ENCODE measurements around the gene RPS21.

- no peak for TF ChIP-seq POLR2A (IDR thresholded peaks at IDR 0.05; ENCODE audit: low read depth, low read length)
- no peak for TF ChIP-seq TAF1 (IDR thresholded peaks at IDR 0.05; ENCODE audit: borderline replicate concordance, low read depth, low read length)
Measured at GRCh38 chr20:62342910-62343309, 44.0 kb upstream of the RPS21 start.

Data from GM12892 (cell line).